HT1080 (cell line): Measurements from ENCODE around the gene AGAP2. TPM values are rescaled to one million over a fixed set of nuclear protein-coding genes. Genes with fewer than 3 reads are reported as not detected.

Source experiments
- DNase-seq: peaks from one replicate; pipeline ENCODE4 v3.0.0-alpha.2; 2015; ENCODE audit warnings: low read depth
- total RNA-seq: library from RNA; depleted of rRNA; stranded (reverse); fragments of >200 nt; shearing (Covaris generic); gene quantifications from 2 replicates; pipeline ENCODE4 v1.2.3, GENCODE V29; 2014

AGAP2 gene
- total RNA-seq, 1 experiment from 2014 or later, result 11.6 TPM

- DNase-seq, result no peak
These were observed 29.3 kb upstream of the AGAP2 start for GRCh38 chr12:57767876-57768275.

- DNase-seq, result no peak
These were observed 28.8 kb upstream of the AGAP2 start for GRCh38 chr12:57767305-57767698.

- DNase-seq, result no peak
These were observed 28.1 kb upstream of the AGAP2 start, which contains the start of gene CYP27B1 for GRCh38 chr12:57766464-57767304. Gene CYP27B1, minus strand, starts transcription at chr12:57767078. Its CDS starts 37 bp downstream, at chr12:57767041.

- DNase-seq, result no peak
These were observed 27.3 kb upstream of the AGAP2 start for GRCh38 chr12:57765698-57766463.

- no peak for DNase-seq
These were observed 26.6 kb upstream of the AGAP2 start for GRCh38 chr12:57765003-57765697.

GRCh38 chr12:57764662-57765002, 26.1 kb upstream of the AGAP2 start:
- DNase-seq, result no peak

- no peak for DNase-seq
These were observed 25.5 kb upstream of the AGAP2 start for GRCh38 chr12:57763881-57764661.

- no peak for DNase-seq
These were observed 23.9 kb upstream of the AGAP2 start for GRCh38 chr12:57762463-57762862.

GRCh38 chr12:57761391-57761998, 23.0 kb upstream of the AGAP2 start:
- no peak for DNase-seq

GRCh38 chr12:57760347-57760982, 21.9 kb upstream of the AGAP2 start:
- no peak for DNase-seq

GRCh38 chr12:57759360-57759980, 20.9 kb upstream of the AGAP2 start:
- DNase-seq, result no peak

GRCh38 chr12:57758552-57759359, 20.2 kb upstream of the AGAP2 start:
- no peak for DNase-seq

GRCh38 chr12:57757771-57758170, 19.2 kb upstream of the AGAP2 start:
- no peak for DNase-seq

GRCh38 chr12:57756406-57757341, 18.1 kb upstream of the AGAP2 start:
- no peak for DNase-seq

GRCh38 chr12:57755454-57756372, 17.2 kb upstream of the AGAP2 start:
- DNase-seq, result no peak

GRCh38 chr12:57755194-57755453, 16.6 kb upstream of the AGAP2 start:
- DNase-seq, result no peak
